Activated CD4-positive, alpha-beta T cell treated with anti-CD3 and anti-CD28 coated beads, Interleukin-2, amount 50 U/mL, for 16 hours (primary cell): ENCODE results near the gene SYAP1.
"Not testable (repeated sequence)": the region's sequence is repeated elsewhere in the genome, so short reads cannot be mapped to it uniquely, and the experiment has no call there.

ENCODE experiments used
- DNase-seq: peaks from one replicate; pipeline ENCODE4 v3.0.0-alpha.2; 2020

The SYAP1 gene

GRCh38 chrX:16784440-16784839 lies 65.0 kb downstream of the SYAP1 start:
- not testable (repeated sequence) for DNase-seq

GRCh38 chrX:16785247-16786138 lies 66.1 kb downstream of the SYAP1 start:
- DNase-seq: no peak

GRCh38 chrX:16786139-16786790 lies 66.9 kb downstream of the SYAP1 start, which contains the start of gene TXLNG:
Gene TXLNG, plus strand, starts transcription at chrX:16786466. Its CDS starts 22 bp downstream, at chrX:16786488.
- DNase-seq: peak; percentile 100

- peak; percentile 37 for DNase-seq
These were observed 67.7 kb downstream of the SYAP1 start for GRCh38 chrX:16786791-16787735.

- no peak for DNase-seq
These were observed 69.1 kb downstream of the SYAP1 start for GRCh38 chrX:16788477-16788876.

GRCh38 chrX:16796298-16796697 lies 76.9 kb downstream of the SYAP1 start:
- no peak for DNase-seq

- no peak for DNase-seq
These were observed 77.9 kb downstream of the SYAP1 start for GRCh38 chrX:16797358-16797757.

- no peak for DNase-seq
These were observed 78.4 kb downstream of the SYAP1 start for GRCh38 chrX:16797841-16798240.

- DNase-seq: no peak
These were observed 85.6 kb downstream of the SYAP1 start for GRCh38 chrX:16804923-16805464.

GRCh38 chrX:16807548-16807947 lies 88.1 kb downstream of the SYAP1 start:
- no peak for DNase-seq

GRCh38 chrX:16807976-16808542 lies 88.6 kb downstream of the SYAP1 start:
- DNase-seq: no peak

- no peak for DNase-seq
These were observed 95.2 kb downstream of the SYAP1 start for GRCh38 chrX:16814597-16814996.
